GM12878 (cell line): ENCODE results near the gene MRPS25. TPM values are rescaled to one million over a fixed set of nuclear protein-coding genes. Genes with fewer than 3 reads are reported as not detected.

Source experiments
- ASH2L ChIP-seq: fragments of 300-600, 200-600 bp; sonication (generic); IDR thresholded peaks from 2 replicates; pipeline ENCODE4 v1.6.1; 2017; ENCODE audit warnings: low read depth, mild to moderate bottlenecking, borderline replicate concordance
- ATF3 ChIP-seq: IDR thresholded peaks from 2 replicates; pipeline ENCODE4 v1.6.1; 2011; ENCODE audit warnings: low read depth, mild to moderate bottlenecking, low read length, moderate library complexity, borderline replicate concordance; ENCODE audit errors: extremely low read depth
- CTCF ChIP-seq, 3 experiments: IDR thresholded peaks in 2 of 3; conservative IDR thresholded peaks in 1 of 3; 2 replicates each; pipeline ENCODE4 v1.5.1; 2011; ENCODE audit warnings: low read depth in 3 of 3, low read length in 3 of 3, mild to moderate bottlenecking in 3 of 3, control low read depth in 2 of 3, moderate library complexity in 2 of 3, inconsistent platforms in 1 of 3, mixed read lengths in 1 of 3; ENCODE audit not compliant: control insufficient read depth in 2 of 3, insufficient read depth in 1 of 3; ENCODE audit errors: extremely low read depth in 1 of 3
- EZH2 ChIP-seq: IDR thresholded peaks from 2 replicates; pipeline ENCODE4 v1.6.1; 2012; ENCODE audit warnings: low read depth, mild to moderate bottlenecking, control low read depth, inconsistent platforms, low read length, borderline replicate concordance; ENCODE audit not compliant: control insufficient read depth
- HDAC6 ChIP-seq: fragments of 200-600 bp; sonication (generic); IDR thresholded peaks from one replicate; pipeline ENCODE4 v1.8.0; 2017; ENCODE audit warnings: antibody characterized with exemption; ENCODE audit not compliant: unreplicated experiment
- NR2C2 ChIP-seq: IDR thresholded peaks from 2 replicates; pipeline ENCODE4 v1.6.1; 2011; ENCODE audit warnings: borderline replicate concordance, low read depth; ENCODE audit not compliant: control insufficient read depth, insufficient read length
- POU2F2 ChIP-seq: IDR thresholded peaks from 3 replicates; pipeline ENCODE4 v1.6.1; 2011; ENCODE audit warnings: low read depth, mild to moderate bottlenecking, low read length, borderline replicate concordance
- RAD51 ChIP-seq: fragments of 450-650 bp; IDR thresholded peaks from 2 replicates; pipeline ENCODE4 v1.6.1; 2016; ENCODE audit warnings: moderate library complexity, mild to moderate bottlenecking, inconsistent platforms
- RELA ChIP-seq: fragments of 450-650 bp; IDR thresholded peaks from 2 replicates; pipeline ENCODE4 v1.8.0; 2014; ENCODE audit warnings: borderline replicate concordance; ENCODE audit not compliant: partially characterized antibody
- SREBF1 ChIP-seq: IDR thresholded peaks from 2 replicates; pipeline ENCODE4 v1.6.1; 2012; ENCODE audit warnings: mild to moderate bottlenecking, low read length
- SREBF2 ChIP-seq: IDR thresholded peaks from 2 replicates; pipeline ENCODE4 v1.6.1; 2012; ENCODE audit warnings: mild to moderate bottlenecking, low read length
- WRNIP1 ChIP-seq: IDR thresholded peaks from 2 replicates; pipeline ENCODE4 v1.6.1; 2011; ENCODE audit warnings: low read depth, low read length, improper control_type of control experiment, borderline replicate concordance
- ZBTB33 ChIP-seq: fragments of 450-650 bp; IDR thresholded peaks from 2 replicates; pipeline ENCODE4 v1.6.1; 2017; ENCODE audit warnings: mild to moderate bottlenecking
- ZNF217 ChIP-seq: fragments of 450-650 bp; IDR thresholded peaks from 2 replicates; pipeline ENCODE4 v1.6.1; 2017; ENCODE audit warnings: antibody characterized with exemption, mild to moderate bottlenecking
- ZNF24 ChIP-seq: fragments of 450-650 bp; IDR thresholded peaks from 2 replicates; pipeline ENCODE4 v1.6.1; 2017; ENCODE audit warnings: antibody characterized with exemption, mild to moderate bottlenecking
- ZSCAN29 ChIP-seq: fragments of 450-650 bp; IDR thresholded peaks from 2 replicates; pipeline ENCODE4 v1.6.1; 2017; ENCODE audit warnings: mild to moderate bottlenecking, moderate library complexity
- polyA plus RNA-seq, 11 experiments: library from polyadenylated mRNA; depleted of rRNA in 4 of 11; unstranded in 6 of 11; stranded (reverse) in 5 of 11; fragments of >200 nt; fragmentation: Nextera tagmentation in 4 of 11; fragmentation: Illumina TruSeq in 1 of 11; extraction: Ambion mirVana in 4 of 11; extraction: Trizol in 1 of 11; gene quantifications; 1 replicate in 1 of 11; 2 replicates in 10 of 11; pipeline versions ENCODE4 v1.2.1 to v1.2.3, GENCODE V29; 2011 to 2016; ENCODE audit warnings: inconsistent platforms in 2 of 11, missing spikeins in 2 of 11, low read depth in 1 of 11
- total RNA-seq, 4 experiments: library from RNA; depleted of rRNA in 3 of 4; stranded (reverse); fragments of >200 nt in 3 of 4; fragmentation: Illumina TruSeq in 1 of 4; extraction: Trizol in 1 of 4; gene quantifications; 2 replicates each; pipeline versions ENCODE4 v1.2.1 to v1.2.3, GENCODE V29; 2013 to 2021
- TF ChIP-seq, protein P1 (sequence below): fragments of 450-650 bp; IDR thresholded peaks from 2 replicates; pipeline ENCODE4 v1.6.1; 2018; ENCODE audit warnings: borderline replicate concordance, mild to moderate bottlenecking; ENCODE audit not compliant: partially characterized antibody
- TF ChIP-seq, protein P2 (sequence below): IDR thresholded peaks from 2 replicates; pipeline ENCODE4 v1.6.1; 2012; ENCODE audit warnings: mild to moderate bottlenecking, low read depth, low read length

Gene MRPS25
- total and polyA plus RNA-seq, 10 of the 15 experiments (the other 5 are each of a cell fraction or from before 2014, with no cell fraction given) = 17.0 to 114 (median 62.2) TPM

DNA sequence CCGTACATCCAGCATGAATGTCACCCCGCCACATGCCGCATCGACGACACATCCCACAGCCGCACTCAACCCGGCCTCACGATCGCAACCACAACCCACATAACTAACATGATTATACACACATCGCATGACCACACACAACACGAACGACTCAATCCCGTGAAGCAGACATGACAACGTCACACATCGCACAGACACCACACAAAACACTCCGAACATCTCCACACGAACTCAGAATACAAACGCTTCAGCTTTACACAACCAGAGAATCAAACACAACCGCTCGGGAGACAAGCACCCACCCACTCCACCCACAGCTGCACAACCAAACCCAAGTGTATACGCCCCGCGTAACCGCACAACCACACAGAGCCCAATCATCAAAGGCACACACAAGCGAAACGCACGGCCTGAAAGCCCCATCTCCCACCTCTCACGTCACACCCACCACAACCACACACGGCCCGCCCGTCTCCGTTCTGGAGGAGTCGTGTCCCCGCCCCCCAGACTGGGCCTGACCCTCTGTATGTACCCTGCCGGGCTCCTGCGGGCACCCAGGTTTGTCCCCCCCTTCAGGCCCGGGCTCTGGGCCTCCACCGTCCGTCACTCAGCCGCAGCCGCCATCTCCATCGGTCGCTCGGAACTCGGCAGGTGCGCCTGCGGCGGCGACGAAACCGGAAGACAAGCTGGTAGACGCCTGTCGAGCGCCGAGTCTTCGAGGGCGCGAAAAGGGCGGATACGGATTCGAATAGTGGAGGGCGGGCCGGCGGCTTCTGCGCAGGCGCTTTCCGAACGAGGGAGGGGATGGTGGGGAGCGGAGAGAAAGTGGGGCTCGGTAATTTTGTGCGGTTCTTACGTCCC, 33.6 kb upstream of the MRPS25 start, which contains the start of gene RBSN (continued):
- TF ChIP-seq ZNF24 = 0 out of 2 replicates have a peak, but pooled peaks have one; percentile 3
- peak; percentile 91; the same call in 1 of the 2 replicates for TF ChIP-seq ASH2L
- TF ChIP-seq SREBF1 = no peak
- TF ChIP-seq POU2F2 = peak; percentile 70; the same call in 1 of the 3 replicates
- peak; percentile 86 for TF ChIP-seq RELA
- peak; percentile 98 for TF ChIP-seq NR2C2
- TF ChIP-seq SREBF2 = no peak
- TF ChIP-seq, protein P1, sequence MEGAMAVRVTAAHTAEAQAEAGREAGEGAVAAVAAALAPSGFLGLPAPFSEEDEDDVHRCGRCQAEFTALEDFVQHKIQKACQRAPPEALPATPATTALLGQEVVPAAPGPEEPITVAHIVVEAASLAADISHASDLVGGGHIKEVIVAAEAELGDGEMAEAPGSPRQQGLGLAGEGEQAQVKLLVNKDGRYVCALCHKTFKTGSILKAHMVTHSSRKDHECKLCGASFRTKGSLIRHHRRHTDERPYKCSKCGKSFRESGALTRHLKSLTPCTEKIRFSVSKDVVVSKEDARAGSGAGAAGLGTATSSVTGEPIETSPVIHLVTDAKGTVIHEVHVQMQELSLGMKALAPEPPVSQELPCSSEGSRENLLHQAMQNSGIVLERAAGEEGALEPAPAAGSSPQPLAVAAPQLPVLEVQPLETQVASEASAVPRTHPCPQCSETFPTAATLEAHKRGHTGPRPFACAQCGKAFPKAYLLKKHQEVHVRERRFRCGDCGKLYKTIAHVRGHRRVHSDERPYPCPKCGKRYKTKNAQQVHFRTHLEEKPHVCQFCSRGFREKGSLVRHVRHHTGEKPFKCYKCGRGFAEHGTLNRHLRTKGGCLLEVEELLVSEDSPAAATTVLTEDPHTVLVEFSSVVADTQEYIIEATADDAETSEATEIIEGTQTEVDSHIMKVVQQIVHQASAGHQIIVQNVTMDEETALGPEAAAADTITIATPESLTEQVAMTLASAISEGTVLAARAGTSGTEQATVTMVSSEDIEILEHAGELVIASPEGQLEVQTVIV = peak; percentile 86
- no peak for TF ChIP-seq WRNIP1
- TF ChIP-seq CTCF (IDR thresholded peaks at IDR 0.05 in 2 of 3, conservative IDR thresholded peaks at IDR 0.05 in 1 of 3; ENCODE audit: control insufficient read depth in 2 of 3, extremely low read depth in 1 of 3, insufficient read depth in 1 of 3, low read depth in 3 of 3, low read length in 3 of 3) = no peak
- TF ChIP-seq EZH2 = no peak
- TF ChIP-seq ZBTB33 = no peak
- no peak for TF ChIP-seq ZNF217
- TF ChIP-seq, protein P2, sequence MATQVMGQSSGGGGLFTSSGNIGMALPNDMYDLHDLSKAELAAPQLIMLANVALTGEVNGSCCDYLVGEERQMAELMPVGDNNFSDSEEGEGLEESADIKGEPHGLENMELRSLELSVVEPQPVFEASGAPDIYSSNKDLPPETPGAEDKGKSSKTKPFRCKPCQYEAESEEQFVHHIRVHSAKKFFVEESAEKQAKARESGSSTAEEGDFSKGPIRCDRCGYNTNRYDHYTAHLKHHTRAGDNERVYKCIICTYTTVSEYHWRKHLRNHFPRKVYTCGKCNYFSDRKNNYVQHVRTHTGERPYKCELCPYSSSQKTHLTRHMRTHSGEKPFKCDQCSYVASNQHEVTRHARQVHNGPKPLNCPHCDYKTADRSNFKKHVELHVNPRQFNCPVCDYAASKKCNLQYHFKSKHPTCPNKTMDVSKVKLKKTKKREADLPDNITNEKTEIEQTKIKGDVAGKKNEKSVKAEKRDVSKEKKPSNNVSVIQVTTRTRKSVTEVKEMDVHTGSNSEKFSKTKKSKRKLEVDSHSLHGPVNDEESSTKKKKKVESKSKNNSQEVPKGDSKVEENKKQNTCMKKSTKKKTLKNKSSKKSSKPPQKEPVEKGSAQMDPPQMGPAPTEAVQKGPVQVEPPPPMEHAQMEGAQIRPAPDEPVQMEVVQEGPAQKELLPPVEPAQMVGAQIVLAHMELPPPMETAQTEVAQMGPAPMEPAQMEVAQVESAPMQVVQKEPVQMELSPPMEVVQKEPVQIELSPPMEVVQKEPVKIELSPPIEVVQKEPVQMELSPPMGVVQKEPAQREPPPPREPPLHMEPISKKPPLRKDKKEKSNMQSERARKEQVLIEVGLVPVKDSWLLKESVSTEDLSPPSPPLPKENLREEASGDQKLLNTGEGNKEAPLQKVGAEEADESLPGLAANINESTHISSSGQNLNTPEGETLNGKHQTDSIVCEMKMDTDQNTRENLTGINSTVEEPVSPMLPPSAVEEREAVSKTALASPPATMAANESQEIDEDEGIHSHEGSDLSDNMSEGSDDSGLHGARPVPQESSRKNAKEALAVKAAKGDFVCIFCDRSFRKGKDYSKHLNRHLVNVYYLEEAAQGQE = peak; percentile 51; the same call in 1 of the 2 replicates
- TF ChIP-seq RAD51 = no peak
- TF ChIP-seq ATF3 = no peak
- no peak for TF ChIP-seq HDAC6
- TF ChIP-seq ZSCAN29 = peak; percentile 75; the same call in 1 of the 2 replicates
